HG03108 (cell line): ENCODE measurements around the gene APOBEC4.
"Not testable (repeated sequence)": the region's sequence is repeated elsewhere in the genome, so short reads cannot be mapped to it uniquely, and the experiment has no call there.

Experiments
- ATAC-seq: cut with Tn5 transposase; IDR thresholded peaks from one replicate; pipeline ENCODE4 v1.9.1; 2021; ENCODE audit warnings: moderate library complexity; ENCODE audit not compliant: unreplicated experiment

APOBEC4 gene, protein sequence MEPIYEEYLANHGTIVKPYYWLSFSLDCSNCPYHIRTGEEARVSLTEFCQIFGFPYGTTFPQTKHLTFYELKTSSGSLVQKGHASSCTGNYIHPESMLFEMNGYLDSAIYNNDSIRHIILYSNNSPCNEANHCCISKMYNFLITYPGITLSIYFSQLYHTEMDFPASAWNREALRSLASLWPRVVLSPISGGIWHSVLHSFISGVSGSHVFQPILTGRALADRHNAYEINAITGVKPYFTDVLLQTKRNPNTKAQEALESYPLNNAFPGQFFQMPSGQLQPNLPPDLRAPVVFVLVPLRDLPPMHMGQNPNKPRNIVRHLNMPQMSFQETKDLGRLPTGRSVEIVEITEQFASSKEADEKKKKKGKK

DNA sequence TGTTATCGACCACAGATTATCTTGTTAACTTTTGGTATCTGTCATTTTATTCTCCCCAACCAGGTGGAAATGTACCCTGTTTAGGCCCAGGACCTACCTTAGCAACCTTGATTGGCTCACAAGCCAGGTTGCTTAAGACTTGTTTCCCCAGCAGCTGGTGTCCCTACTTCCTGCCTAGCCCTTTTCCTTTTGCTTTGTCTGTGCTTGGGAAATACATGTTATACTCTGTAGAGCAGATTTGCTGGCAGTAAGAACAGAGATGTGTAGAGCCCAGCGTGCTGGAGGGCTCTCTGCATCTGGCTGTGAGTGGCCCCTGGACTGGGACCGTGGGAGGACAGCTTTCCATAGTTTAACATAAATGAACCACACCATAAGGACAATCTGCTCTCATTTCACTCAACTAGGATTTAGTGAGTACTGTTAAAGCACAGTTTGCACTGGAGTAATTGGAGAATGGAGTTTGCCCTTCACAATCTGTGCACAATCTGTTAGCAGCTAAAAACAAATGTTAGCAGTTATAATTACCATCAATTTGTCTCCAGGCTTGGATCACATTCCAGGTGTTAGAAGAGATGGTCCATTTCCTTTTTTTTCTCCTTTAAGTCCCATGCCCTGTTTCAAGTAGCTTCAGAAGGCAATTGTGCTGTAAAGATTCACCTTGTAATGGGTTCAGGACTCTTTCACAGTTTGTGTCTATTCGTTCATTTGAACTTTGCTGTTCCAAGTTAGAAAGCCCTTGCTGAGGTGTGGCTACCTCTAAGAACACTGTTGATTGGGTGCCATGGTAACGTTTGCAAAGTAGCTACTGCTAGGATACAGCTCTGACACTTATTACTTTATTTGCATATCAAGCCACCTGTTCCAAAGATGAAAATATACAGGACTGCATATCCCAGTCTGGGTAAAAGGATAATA is at the start of gene APOBEC4:
Gene APOBEC4 (minus strand): TSS at position 770 of the 915 bp plus-strand sequence. CDS start 4,535 bp downstream, outside the sequence.
- no peak for ATAC-seq

DNA sequence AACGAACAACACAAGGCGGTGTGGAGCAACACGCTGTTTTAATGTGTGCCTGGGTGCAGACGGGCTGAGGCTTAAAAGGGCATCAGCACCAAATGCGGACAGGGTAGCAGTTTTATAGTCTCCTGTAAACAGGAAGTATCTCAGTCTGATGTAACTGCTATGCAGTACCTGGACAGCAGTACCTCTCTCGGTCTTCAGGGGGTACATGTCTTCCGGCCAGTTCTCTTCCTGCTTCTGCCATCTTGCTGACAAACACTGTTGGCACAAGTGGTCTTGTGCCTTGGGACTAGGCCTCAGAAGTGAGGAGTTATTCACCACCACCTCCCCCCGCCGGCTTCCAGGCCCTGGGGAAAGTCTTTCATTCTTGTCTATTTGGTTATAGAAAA is 49.7 kb upstream of the APOBEC4 start:
- no peak for ATAC-seq

DNA sequence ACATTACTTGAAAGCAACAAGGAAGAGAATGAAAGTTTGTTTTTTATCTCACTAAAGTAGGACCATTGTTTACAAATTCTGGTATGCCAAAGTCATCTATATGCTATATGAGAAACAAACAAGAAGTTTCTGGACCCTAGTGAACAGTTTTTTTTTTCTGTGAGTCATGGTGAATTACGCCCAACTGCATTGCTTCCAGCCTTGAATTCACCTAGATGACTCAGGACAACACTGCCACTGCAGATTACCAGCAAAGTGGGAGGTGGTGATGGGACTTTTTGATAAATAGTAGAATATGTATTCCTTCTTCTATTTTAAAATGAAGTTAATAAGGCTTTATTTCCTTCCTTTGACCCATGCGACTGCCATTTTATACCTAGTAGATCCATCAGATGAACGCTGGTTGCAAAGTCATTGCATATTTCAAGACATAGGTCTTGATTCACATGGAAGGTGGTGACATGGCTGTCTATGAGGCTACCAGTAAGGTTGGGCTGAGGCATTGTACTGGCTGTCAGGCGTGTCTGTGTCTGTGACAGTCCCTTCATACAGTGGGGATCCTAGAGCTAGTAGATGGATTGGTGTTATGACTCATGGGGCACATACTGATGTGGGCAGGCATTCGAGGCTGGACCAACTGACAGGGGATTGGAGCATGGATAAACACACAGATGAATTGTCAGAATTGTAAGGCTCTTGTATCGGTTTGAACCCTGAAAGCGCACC is 49.1 kb upstream of the APOBEC4 start:
- no peak for ATAC-seq

DNA sequence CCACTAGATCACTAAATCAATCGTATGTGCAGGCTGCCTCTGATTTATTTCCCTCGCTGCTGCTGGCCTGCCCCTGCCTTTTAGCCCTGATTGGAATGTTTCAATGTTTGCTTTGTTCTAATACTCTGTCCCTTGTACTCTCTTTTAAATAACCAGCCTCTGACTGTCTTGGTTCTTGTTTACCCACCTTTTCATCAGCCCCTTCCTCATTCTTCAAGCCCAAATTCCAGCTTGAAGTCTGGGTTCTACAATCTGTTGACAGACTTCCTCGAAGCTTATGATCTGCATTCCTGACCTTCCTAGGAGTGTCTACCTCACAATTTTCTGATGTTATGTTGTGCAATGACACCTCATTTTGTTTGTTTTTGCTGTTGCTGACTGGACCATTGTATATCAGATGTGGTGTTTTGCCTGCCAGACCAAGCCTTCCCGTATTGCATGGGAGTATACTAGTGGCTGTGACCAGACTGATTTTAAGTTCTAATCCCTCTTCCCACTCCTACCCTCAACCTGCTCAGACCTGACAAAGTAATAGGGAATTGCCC is 46.6 kb upstream of the APOBEC4 start:
- ATAC-seq: no peak

DNA sequence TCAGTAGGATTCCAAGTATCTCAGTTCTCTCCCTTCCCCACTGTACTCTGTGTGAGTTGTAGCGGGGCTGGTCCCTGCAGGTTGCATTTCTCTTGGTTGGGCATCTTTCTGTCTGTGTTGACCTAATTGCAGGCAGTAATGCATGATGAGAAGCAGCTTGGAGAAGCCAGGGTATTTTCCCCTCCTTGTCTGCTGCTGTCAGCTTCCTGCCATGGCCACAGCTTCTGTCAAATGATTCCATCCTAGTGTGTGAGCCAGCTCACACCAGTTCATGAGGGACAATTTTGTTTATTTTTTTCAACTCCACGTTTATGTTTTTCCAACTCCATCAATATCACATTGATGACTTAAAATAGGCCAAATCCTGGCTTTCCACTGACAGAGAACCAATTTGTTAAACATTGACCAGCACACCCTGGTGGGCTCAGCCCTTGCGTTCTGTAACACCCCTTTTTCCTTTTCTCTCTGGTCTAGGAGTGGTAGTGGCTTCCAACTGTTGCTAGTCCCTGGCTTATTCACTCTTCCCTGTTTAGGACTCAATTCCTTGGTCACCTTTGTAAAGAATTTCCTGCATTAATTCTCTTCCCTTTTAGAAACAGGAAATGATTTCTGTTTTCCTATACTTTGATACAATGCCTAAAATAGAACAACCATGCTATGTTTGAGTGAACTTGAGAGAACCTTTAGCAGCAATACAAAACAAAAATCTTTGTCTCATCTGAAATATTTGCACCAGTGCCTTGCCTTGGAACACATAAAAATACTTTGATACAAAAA is 44.9 kb upstream of the APOBEC4 start:
- ATAC-seq: no peak

DNA sequence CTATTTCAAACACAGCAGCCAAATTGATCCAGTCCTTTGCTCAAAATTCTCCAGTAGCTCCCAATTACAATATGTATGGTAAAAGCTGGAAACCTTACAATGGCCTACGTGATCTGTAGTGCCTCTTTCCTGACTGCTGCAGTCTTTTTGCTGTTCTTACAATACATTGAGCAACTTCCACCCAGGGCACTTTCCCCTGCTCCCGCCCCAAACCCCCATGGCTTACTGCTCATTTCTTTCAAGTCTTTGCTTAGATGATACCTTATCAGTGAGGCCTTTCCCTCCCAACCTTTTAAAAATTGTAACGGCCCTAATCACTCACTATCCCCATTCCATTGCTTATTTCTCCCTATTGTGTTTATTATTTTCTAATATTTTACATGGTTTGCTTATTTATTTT is 43.9 kb upstream of the APOBEC4 start:
- no peak for ATAC-seq

DNA sequence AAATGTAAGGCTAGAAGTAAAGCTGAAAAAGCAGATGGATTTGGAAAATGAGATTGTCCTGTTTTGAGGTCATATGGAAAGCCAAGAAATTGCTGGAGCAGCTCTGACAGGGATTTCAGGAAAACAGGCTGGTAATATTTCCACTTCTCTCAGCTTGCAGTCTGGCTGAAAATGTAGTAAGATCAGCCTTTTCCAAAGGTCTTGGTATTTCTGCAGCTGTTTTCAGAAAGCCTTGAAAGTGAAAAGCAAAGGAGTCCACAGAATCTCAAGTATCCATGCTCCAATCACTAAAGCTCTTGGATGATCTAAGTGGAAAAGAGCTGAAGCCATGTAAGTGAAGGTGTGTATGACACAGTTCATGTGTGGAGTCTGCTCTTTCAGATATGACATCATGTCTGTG is 41.6 kb upstream of the APOBEC4 start:
- no peak for ATAC-seq

DNA sequence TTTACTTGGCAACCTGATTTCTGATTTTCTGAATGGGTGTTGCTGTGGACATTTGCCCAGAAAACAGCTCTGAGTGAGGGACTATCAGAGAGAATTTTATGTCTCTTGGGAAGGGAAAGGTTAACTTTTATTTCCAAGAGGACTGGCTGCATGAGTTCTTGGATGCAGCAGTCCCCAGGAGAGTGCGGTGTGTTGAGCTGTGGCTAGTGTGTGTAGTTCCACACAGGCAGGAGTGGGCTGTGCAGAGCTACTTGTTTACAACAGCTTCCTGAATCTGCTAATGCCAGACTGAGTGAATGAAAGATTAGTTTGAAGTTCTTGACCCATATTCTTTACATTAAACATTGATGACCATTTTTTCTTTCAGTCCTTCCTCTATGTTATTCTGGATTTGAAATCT is 41.0 kb upstream of the APOBEC4 start:
- ATAC-seq: no peak

DNA sequence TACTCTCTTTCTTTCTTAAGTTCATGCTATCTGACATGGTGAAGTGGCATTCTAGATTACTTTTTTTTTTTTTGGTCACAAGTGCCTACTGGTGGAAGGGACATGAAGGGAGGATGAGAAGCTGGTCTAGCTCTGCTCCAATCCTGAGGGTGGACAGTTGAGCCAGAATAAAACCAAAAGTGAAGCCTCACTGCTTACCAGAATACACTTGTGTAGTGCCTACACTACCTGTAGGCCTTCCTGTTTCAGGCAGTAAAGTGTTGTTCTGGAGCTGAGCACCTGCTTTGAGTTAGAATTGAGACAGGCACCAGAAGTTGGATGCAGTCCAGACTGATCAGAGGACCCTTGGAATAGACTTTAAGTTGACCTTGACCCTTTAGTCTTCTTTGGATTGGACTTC is 40.4 kb upstream of the APOBEC4 start:
- no peak for ATAC-seq

DNA sequence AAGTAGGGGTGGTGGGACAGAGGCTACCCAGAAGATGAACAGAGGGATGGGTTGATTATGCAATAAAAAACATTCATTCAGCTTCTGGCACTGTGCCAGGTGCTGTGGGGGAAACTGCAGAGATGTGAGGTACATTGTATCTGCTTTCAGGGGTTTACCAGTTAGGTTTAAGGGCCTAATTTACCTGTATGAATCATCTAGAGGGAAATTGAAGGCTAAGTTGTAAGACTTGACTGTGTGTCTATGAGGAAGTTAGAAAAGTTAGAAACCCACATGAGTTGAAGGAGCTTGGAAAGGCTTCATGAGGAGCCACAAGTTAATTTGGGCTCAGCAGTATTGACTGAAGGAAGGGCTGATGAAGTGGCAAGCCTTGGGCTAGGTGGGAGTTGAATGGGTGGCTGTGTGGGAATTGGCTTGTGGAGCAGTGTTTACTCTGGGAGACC is 36.7 kb upstream of the APOBEC4 start:
- peak; percentile 70 for ATAC-seq

DNA sequence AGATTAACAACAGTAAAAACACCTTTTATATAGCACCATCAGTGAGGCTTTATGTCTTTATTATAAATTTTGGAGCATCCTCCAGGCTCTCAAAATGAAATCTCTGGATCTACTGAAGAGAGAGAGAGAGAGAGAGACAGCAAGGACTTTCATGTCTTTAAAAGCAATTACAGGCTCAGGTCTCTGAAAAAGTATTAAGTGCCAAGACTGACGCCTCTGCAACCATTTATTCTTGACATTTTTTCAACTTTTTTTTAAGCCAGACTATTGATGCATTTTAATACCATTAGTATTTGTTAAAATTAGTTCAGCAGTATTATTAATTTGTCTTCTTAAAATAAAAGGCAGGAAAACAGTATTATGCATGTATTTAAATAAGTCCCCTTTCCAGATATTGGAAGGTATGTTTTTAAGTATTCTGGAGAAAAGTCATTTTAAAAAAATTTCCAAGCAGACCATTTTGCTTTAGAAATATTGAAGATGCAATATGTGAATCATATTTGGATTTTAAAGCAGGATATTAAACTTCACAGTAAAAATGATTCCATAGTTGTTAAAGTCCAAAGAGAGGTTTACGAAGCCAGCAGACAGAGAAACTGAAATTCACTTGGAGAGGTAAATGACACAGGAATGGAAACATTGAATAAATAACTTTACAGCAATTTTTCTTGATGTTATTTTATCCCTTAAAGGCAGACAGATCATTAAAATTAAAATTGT is 35.4 kb upstream of the APOBEC4 start:
- ATAC-seq: no peak

DNA sequence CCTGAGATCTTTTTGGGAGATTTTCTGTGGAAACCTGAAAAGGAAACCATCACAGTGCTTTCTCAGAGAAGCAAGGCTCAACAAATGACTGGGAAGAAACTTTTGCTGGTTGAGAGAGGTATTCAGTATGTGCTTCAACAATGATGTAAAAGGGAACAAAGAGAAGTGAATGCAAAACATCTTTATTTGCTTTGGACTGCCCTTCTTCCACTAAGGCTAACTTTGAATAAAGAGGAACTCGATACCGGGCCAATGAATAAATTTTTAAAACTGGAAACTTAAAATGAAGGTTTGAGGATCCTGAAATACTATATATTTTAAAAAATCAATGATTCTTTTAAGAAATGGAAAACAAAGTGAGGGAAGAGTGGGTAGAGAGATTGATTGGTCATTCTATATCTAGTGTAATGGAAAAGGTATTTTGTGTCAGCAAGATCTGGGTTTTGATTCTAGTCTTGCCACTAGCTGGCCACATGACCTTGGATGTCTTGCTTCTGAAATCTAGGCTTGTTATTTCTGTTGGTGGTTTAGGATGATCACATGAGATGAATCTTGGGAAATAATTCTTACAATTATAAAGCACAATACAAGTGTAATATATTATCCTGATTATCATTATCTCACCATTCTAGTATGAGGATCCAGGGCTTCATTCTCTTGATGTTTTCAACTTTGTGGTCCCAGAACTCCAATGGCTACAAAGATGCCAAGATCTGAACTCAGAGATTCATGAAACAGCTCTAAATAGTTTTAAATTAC is 34.6 kb upstream of the APOBEC4 start:
- no peak for ATAC-seq

DNA sequence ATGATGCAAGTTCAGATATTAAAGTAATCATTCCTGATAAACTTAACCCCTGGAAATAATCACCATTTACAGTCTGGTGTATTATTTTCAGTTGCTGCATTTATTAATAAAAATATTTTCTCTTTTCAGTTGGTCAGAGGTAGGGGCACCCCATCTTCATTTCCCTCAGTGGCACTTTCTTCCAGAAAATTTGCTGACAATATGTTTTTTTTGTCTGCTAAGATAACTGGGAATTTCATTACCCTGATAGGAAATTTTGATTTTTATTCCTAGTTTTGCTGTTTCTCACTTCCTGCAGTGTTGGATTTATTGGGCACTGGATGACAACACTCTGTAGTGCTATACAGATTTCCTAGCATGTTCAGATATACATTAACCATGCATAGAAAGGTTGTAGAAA is 33.1 kb upstream of the APOBEC4 start:
- no peak for ATAC-seq

DNA sequence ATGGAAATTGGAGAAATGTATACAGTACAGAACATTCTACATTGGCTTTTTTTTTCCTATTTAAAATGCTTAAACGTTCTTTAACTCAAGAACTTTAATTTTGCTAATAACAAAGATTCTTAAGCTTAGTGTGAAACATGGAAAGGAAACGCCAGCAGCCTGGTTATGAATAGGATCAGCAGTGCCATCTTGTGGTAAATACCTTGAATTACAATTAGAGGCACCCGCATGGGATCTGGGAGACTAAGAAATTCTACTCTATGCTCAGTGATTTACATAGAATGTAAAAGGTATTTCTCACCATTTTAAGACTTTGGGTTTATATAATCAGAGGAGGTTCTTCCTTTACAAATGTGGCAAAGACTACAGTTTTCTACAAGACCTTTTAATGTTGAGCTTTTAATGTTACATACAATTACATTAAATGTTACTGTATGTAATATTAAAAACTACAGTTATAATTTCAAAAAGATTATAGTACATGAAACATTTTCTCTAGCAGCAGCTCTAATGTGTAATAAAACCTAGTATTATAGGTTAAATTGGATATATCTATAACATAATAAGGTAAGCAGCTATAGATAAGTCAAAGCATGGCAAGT is 32.1 kb upstream of the APOBEC4 start:
- no peak for ATAC-seq

DNA sequence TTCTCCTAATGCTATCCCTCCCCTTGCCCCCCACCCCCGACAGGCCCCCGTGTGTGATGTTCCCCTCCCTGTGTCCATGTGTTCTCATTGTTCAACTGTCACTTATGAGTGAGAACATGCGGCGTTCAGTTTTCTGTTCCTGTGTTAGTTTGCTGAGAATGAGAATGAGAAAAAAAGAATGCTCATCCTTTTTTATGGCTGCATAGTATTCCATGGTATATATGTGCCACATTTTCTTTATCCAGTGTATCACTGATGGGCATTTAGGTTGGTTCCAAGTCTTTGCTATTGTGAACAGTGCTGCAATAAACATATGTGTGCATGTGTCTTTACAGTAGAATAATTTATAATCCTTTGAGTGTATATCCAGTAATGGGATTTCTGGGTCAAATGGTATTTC is 26.2 kb upstream of the APOBEC4 start:
- ATAC-seq: not testable (repeated sequence)

DNA sequence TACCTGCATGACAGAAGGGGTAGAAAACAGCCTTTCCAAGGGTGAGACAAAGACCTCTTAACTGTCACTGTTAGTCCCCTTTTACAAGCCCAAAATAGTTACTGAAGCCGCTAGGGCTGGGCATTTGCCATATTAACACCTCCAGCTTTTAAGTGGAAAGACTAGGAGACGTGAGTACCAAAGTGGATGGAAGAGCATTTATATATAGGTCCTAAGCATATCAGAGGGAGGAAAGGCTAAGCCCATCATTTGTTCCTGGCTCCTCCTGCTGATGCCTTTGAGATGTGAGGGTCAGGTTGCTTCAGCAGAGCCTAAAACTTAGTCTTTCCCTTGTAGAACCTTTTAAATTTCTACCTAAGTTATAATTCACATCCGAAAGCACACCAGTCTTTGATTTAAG is 25.7 kb upstream of the APOBEC4 start:
- ATAC-seq: no peak

DNA sequence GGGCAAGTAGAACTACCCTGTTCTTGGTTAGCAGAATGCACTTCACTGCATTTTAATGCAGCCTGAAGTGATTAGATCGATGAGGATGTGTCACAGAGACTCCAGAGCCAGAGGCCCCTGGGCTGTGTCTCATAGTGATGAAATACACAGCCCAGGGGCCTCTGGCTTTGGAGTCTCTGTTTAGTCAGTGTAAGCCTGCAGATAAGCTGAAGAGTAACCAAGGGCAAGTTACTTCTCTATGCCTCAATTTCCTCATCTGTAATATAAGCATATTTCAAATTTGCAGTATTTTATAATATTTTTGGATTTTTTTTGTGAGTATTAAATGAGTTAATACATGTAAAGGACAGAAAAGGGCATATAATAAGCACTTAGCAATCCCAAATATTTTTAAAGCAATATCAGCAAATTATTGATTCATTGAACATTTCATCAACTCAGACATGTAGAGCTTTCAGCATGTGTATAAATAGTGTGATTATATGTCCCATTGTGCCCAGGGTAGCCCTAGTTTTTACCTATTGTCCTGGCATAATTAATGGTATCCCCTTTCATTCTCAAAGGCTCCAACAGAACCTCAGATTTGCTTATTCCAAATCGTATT is 23.6 kb upstream of the APOBEC4 start:
- no peak for ATAC-seq
